HepG2 (cell line): ENCODE data around the gene UBALD1. TPM values are rescaled to one million over a fixed set of nuclear protein-coding genes. Genes with fewer than 3 reads are reported as not detected.

ENCODE experiments used
- DZIP1 ChIP-seq: sonication (generic); formaldehyde crosslinking; IDR thresholded peaks from 2 replicates; pipeline ENCODE4 v1.5.0; 2020; ENCODE audit warnings: mild to moderate bottlenecking, missing genetic modification reagents
- ETV6 ChIP-seq: sonication (generic); formaldehyde crosslinking; conservative IDR thresholded peaks from 2 replicates; pipeline ENCODE4 v1.4.0; 2020; ENCODE audit warnings: missing genetic modification reagents
- SALL1 ChIP-seq: sonication (generic); formaldehyde crosslinking; IDR thresholded peaks from 2 replicates; pipeline ENCODE4 v1.8.0; 2022; ENCODE audit warnings: mild to moderate bottlenecking, missing genetic modification reagents
- SAP130 ChIP-seq: IDR thresholded peaks from 2 replicates; pipeline ENCODE4 v1.6.1; 2016; ENCODE audit warnings: low read depth
- ZBTB42 ChIP-seq: sonication (generic); formaldehyde crosslinking; IDR thresholded peaks from 2 replicates; pipeline ENCODE4 v1.5.0; 2020; ENCODE audit warnings: mild to moderate bottlenecking, missing genetic modification reagents
- ZNF564 ChIP-seq: sonication (generic); formaldehyde crosslinking; IDR thresholded peaks from 2 replicates; pipeline ENCODE4 v1.8.1; 2023; ENCODE audit warnings: mild to moderate bottlenecking, missing genetic modification reagents
- ZNF841 ChIP-seq: sonication (generic); formaldehyde crosslinking; IDR thresholded peaks from 2 replicates; pipeline ENCODE4 v1.8.1; 2023; ENCODE audit warnings: missing genetic modification reagents, borderline replicate concordance
- polyA plus RNA-seq, 8 experiments: library from polyadenylated mRNA; depleted of rRNA in 3 of 8; stranded (reverse) in 7 of 8; unstranded in 1 of 8; fragments of >200 nt; fragmentation: Illumina TruSeq in 4 of 8; extraction: Trizol in 4 of 8; gene quantifications; 2 replicates each; pipeline versions ENCODE4 v1.2.1 to v1.2.3, GENCODE V29; 2011 to 2016; ENCODE audit warnings: low read depth in 4 of 8, missing spikeins in 1 of 8, mixed read lengths in 1 of 8; ENCODE audit not compliant: insufficient read depth in 1 of 8
- total RNA-seq, 5 experiments: library from RNA; depleted of rRNA; stranded (reverse); fragments of >200 nt; fragmentation: Illumina TruSeq; extraction: Trizol; gene quantifications; 2 replicates each; pipeline ENCODE4 v1.2.3, GENCODE V29; 2016; ENCODE audit warnings: low read depth in 1 of 5
- TF ChIP-seq, protein P1 (sequence below): sonication (generic); formaldehyde crosslinking; IDR thresholded peaks from 2 replicates; pipeline ENCODE4 v1.4.0; 2020; ENCODE audit warnings: low read depth, mild to moderate bottlenecking, missing genetic modification reagents
- TF ChIP-seq, protein P2 (sequence below): fragments of 450-650 bp; IDR thresholded peaks from 2 replicates; pipeline ENCODE4 v1.6.1; 2017; ENCODE audit warnings: mild to moderate bottlenecking

UBALD1 gene
- total and polyA plus RNA-seq, 2 of the 13 experiments (the other 11 are each of a cell fraction or from before 2014, with no cell fraction given), result 6.8 to 12.3 TPM

DNA sequence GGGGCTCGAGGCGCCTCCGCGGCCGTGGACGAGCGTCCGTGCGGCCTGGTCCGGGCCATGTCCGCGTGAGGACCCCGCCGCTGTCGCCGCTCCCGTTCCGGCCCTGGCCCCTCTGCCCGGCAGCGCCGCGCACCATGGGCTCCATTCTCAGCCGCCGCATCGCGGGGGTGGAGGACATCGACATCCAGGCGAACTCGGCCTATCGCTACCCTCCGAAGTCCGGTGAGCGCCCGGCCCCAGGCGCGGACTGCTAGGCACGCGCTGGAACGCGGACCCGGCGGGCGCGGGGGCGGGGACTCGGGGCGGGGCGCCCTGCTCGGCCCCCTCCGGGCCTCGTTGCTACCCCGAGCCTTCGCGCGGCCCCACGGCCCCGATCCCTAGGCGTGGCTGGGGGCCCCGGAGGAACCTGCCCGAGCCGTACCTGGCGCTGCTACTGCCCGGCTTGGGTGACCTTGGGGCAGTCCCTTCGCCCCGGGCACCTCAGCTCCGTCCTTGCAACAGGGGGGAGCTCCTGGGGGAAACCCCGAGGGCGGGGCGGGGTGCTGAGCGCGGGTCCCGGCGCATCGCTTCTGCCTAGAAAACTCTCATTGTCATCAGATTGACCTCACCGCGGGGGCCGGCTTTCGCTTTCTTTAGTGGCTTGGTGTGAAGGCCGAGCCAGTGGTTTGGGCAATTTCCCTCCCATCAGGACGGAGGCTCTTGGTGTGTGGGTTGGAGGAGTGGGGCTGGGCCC is 10.3 kb upstream of the UBALD1 start (continued):
- peak; percentile 36; the same call in 1 of the 2 replicates for TF ChIP-seq DZIP1 (CRISPR knock-in tag)
- TF ChIP-seq ZNF564 (CRISPR knock-in tag), result no peak; the same call in 1 of the 2 replicates
- no peak for TF ChIP-seq ZNF841
- TF ChIP-seq, protein P1, sequence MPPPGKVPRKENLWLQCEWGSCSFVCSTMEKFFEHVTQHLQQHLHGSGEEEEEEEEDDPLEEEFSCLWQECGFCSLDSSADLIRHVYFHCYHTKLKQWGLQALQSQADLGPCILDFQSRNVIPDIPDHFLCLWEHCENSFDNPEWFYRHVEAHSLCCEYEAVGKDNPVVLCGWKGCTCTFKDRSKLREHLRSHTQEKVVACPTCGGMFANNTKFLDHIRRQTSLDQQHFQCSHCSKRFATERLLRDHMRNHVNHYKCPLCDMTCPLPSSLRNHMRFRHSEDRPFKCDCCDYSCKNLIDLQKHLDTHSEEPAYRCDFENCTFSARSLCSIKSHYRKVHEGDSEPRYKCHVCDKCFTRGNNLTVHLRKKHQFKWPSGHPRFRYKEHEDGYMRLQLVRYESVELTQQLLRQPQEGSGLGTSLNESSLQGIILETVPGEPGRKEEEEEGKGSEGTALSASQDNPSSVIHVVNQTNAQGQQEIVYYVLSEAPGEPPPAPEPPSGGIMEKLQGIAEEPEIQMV, result peak; percentile 86
- TF ChIP-seq SALL1 (CRISPR knock-in tag), result peak; percentile 40; the same call in 1 of the 2 replicates
- 0 out of 2 replicates have a peak, but pooled peaks have one; percentile 10 for TF ChIP-seq ZBTB42 (CRISPR knock-in tag)
- TF ChIP-seq, protein P2, sequence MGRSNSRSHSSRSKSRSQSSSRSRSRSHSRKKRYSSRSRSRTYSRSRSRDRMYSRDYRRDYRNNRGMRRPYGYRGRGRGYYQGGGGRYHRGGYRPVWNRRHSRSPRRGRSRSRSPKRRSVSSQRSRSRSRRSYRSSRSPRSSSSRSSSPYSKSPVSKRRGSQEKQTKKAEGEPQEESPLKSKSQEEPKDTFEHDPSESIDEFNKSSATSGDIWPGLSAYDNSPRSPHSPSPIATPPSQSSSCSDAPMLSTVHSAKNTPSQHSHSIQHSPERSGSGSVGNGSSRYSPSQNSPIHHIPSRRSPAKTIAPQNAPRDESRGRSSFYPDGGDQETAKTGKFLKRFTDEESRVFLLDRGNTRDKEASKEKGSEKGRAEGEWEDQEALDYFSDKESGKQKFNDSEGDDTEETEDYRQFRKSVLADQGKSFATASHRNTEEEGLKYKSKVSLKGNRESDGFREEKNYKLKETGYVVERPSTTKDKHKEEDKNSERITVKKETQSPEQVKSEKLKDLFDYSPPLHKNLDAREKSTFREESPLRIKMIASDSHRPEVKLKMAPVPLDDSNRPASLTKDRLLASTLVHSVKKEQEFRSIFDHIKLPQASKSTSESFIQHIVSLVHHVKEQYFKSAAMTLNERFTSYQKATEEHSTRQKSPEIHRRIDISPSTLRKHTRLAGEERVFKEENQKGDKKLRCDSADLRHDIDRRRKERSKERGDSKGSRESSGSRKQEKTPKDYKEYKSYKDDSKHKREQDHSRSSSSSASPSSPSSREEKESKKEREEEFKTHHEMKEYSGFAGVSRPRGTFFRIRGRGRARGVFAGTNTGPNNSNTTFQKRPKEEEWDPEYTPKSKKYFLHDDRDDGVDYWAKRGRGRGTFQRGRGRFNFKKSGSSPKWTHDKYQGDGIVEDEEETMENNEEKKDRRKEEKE, result no peak
- TF ChIP-seq SAP130 (CRISPR knock-in tag), result peak; percentile 37
- TF ChIP-seq ETV6 (CRISPR knock-in tag), result no peak; the same call in 1 of the 2 replicates
